AG08396 (cell line): ENCODE data around the gene SIRT7.

ENCODE experiments used
- DNase-seq: peaks from one replicate; pipeline ENCODE4 v3.0.0; 2012; ENCODE audit warnings: low spot score, mixed read lengths

The SIRT7 gene

GRCh38 chr17:81863123-81863675, 54.8 kb downstream of the SIRT7 start:
- DNase-seq = no peak
